HG02840 (cell line): ENCODE measurements around the gene SCN1B.

Experiments
- ATAC-seq: cut with Tn5 transposase; IDR thresholded peaks from one replicate; pipeline ENCODE4 v1.9.1; 2021; ENCODE audit warnings: mild to moderate bottlenecking, moderate library complexity, moderate number of reproducible peaks; ENCODE audit not compliant: unreplicated experiment, low FRiP score

Gene SCN1B

DNA sequence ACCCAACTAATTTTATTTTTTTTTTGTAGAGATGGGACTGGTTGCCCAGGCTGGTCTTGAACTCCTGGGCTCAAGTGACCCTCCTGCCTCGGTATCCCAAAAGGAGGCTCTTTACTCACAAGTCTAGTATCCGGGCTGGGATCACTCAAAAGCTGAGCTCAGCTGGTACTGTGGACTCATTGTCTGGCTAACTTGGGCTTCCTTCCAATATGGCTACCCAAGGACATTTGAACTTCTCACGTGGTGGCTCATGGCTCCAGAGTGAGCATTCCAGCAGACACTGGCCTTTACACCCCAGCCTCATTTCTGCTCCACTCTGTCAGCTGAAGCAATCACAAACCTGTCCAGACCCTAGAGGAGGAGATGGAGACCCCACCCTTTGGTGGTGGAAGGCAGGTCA is 40.2 kb downstream of the SCN1B start:
- ATAC-seq = no peak

DNA sequence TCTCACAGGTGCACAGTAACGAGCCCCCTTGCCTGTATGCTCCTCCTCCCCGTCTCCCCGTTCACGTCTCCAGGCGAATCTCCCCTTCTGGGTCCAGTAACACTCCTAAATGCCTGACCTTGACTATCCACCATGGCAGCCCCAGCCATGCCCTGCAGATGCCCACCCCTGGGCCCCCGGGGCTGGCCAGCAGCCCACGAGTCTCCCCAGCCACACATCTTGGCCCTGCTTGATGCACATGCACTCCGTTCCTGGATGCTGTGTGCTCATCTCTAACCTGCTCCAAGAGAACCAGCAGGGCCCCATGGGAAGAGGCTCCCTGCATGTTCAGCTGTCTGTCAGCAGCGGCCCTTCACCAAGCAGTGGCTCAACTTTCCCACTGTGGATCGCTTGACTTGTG is 43.2 kb downstream of the SCN1B start:
- no peak for ATAC-seq

DNA sequence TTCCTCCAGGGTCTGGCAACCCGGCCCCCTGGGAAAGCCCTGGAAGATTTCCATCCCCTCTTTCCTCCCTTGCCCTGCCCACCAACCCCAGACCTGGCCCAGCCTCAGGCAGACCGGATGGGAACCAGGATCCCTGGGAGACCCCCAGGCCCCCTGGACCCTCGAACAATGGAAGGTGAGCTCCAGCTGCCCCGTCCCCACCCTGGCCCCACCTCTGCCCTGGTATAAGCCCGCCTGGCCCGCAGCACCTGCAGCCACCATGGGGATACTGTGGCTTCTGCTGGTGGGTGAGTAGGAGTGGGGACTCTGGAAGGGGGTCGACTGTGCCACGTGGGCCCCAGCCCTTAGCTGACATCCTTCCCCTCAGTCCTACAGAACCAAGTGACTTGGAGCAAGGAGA is 43.7 kb downstream of the SCN1B start:
- ATAC-seq = no peak

DNA sequence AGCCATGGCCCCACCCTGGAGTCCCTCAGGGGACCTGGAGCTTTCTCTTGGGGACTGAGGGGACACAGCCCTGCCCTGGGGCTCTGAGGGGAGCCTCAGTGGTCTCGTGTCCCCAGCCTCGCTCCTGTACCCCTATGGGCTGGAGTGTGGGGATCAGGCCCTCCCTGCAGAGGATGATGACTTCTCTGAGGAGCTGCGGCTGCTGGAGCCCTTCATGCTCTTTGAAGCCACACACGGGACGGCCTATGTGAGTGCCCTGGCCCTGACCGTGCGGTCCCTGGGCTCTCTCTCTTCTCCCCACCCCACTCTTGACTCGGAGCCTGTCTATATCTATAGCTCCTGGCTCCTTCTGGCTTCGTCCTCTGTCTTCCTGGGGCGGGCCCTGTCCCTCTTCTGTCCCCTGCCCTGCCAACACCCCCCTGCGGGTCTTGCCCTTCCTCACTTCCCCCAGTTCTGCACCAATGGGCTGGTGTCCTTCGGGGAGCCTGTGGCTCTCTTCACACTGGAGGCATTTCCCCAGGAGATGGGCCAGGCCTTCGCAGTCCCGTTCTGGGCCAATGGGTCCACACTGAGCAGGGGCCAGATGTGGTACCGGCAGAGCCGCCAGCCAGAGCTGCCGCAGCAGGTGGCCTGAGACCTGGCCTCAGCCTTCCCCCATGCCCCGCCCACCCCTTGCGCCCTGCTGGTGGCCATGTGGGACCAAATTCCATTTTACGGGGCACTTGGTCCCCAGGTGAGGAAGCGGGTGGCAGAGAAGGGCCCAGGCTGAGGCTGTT is 44.3 kb downstream of the SCN1B start:
- ATAC-seq = no peak

DNA sequence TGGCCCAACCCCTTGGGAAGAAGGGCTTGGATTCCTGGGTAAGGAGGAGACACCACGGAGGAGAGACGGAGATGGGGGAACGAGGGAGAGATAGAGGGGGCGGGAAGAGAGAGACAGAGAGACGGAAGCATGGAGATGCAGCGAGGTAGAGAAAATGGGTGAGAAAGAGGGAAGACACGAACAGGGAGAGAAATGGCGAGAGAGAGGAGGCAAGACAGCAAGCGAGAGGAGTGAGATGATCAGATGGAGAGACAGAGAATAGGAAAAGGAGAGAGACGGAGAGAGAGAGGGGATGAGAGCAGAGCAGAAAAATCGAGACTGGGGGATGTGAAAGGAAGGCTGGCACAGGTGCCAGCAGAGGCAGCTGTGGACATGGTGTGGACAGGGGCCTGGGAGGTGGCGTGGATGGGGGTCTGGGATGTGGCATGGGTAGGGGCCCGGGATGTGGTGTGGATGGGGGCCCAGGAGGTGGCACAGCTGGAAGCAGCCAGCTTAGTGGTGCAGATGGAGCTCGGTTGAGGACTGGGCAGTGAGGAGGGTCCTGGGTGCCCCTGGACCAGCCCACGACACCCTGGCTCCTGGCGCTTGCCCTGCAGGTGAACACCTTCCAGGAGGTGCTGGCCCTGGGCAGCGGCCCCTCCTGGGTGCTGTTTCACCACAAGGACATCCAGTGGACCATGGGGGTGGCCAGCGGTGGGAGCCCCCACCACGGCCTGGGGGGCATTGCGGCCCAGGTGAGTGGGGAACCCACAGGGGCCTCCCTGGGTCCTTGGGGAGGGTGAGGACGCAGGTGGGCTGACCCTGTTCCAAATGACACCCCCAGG is 45.1 kb downstream of the SCN1B start:
- no peak for ATAC-seq

DNA sequence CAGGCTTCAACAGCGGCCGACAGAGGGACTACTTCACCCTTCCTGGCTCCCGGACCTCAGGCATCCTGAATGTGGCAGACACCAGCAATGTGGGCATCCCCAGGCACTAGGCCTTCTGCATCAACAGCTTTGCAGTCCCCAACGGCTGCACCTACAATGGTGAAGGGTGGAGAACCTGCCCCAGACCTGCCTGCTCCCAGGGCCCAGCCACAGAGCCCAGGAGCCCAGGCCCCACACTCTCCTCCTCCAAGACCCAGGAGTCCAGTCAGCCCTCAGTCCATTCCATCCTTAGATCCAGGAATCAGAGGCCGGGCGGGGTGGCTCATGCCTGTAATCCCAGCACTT is 45.7 kb downstream of the SCN1B start:
- no peak for ATAC-seq

DNA sequence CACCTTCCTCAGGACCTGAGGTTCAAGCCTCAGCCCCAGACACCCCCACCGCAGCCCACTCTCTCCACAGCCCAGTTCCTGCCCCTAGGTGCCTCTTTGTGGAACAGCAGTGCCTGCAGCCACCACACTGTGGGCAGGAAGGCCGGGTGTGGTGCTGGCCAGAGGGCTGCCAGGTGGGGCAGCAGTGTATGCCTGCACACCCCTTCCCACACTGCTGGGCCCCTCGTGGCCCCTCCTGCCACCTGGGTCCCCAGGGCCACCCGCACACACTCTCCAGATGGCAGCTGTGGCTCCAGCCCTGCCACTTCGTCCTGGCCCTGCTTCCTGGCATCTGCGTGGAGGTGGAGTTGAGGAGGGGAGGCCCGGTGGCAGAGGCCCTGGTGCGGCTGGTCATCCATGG is 46.4 kb downstream of the SCN1B start:
- no peak for ATAC-seq

DNA sequence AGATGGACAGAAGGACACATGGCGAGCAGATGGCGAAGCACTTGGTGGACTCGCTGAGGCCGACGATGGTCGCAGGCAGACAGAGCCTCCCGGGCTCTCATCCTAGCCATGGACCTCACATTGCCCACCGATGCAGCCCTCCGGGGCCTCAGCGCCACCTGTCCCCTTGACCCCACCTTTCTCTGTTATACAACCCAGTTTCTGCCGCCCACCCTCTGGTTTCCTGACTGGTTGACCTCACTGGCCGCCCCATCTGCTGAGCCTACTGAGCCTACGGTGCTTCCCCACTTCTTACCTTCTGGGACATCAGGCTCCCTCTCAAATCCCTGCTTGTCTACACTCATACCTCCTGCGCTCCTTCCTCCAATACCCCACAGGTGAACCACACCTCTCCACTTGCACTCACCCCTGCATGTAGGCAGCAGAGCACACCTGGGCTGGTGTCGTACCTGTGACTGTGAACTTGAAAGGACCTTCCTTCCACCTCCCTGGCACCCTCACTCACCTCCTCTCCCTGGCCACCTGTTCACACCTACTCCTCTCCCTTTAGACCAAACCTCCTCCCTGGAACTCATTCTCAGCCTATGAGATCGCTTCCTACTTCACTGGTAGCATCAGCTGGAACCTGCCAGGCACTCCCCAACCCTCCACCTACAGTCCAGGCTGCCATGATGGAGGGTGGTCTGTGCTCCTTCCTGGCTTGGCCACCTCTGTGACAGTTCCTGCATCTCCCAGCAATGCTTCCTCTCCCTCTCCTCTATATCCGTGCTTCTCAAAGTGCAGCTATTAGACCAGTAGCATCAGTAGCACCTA is 47.3 kb downstream of the SCN1B start:
- ATAC-seq = no peak

DNA sequence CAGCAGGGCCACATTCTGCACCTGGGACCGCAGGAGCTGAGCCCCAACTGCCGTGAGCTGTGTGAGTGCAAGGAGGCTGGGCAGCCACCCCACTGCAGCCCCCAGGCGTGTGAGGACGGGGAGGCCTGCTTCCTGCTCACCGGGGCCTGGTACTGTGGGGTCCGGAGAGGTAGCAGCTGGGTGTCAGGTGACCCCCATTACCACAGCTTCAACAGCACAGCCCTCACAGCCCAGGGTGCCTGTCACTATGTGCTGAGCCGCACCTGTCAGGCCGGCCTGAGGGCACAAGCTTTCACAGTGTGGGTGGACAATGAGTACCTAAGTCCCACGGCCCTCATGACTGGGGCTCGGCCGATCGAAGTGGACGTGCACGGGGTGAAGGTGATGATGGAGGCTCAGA is 49.6 kb downstream of the SCN1B start:
- ATAC-seq = no peak

DNA sequence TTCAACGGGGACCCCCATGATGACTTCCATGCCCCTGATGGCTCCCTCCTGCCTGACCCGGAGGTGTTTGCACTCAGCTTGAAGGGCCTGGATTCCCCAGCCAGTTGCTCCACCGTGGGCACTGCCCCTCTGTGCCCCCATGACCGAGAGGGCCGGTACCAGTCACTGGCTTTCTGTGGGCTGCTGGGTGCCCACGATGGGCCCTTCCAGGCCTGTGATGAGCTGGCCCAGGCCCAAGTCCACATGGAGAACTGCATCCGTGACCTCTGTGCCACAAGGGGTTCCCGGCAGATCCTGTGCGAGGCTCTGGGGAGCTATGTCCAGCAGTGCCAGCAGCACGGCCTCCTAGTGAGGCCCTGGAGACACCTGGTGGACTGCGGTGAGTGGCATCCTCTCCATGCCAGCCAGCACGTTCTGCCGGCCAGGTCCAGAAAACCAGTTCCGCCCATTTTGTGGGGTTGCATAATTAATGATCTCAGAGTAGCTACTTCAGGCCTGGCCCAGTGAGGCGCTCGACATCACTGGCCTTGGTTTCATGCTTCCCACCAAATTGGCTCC is 50.4 kb downstream of the SCN1B start:
- no peak for ATAC-seq

DNA sequence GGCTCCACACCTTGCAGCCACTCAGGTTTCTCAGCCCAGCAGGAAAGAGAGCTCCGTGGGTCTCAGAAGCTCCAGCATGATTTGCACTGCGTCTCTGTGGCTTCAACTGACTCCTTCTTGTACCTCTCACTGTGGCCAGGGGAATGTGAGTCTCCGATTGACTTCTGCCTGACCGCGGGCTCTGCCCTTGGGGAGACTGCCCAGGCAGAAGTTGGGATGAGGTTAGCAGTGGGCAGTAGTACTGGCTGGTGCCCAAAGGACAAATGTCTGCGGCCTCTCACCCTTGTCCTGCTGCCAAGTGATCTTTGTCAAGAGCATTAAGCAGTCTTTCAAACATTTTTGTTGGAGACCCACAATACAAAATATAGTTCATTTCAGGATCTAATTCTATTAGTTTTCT is 50.9 kb downstream of the SCN1B start:
- ATAC-seq = no peak

DNA sequence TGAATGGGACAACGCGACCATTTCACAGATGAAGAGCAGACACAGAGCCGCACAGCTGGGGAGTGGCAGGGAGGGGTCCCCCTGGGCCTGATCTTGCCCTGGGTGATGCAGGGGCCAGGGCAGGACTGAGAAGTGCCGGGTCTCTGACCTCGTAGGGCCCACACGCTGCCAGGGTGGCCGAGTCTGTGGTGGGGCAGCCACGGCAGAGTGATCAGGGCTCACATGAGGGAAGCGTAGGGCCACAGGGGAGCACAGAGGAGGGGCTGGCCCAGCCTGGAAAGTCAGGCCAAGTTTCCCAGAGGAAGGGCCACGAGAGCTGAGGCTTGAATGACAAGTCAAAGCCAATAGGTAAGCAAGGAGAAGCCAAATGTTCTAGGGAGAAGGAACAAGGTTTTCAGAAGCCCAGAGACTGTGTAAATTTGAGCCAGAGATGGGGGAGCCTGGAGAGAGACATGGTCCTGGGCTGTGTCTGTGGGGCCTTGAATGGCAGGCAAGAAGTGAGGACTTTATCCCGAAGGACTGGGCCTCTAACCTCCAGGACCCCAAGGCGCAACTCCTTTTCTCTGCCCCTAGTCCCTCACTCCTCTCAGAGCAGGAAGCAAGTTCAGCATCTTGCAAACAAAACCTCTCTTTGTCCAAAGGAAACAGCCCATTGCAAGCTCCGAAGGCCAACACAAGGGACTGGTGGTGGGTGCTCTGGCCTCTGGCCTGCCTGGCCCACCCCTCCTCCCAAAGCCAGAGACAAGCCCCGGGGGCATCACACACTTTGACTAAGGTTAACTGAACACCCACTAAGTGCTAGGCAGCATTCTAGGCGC is 53.6 kb downstream of the SCN1B start:
- ATAC-seq = no peak

DNA sequence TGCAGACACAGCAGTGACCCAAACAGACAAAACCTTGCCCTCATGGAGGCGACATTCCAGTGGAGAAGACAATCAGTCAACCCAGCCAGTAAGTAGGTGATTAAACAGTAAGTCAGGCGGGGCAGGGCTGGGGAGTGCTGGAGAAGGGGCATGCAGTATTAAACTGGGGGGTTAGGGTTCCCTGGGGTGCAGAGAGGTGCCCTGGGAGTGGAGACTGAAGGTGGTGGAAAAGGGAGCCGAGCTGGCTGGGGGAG is 54.2 kb downstream of the SCN1B start:
- ATAC-seq = no peak

DNA sequence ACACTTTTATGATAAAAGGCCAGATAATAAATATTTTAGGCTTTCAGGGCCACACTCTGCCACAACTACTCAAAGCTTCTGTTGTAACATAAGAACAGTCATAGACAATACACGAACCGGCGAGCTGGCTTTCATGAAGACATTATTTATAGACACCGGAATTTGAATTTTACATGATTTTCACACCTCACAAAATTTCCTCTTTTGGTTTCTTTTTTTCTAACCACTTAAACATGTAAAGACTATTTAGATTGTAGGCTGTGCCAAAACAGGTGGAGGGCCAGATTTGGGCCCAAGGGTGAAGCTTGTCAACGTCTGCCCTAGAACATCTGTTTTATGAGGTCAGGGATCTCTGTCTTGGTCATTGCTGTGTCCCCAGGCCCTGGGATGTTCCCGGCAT is 55.7 kb downstream of the SCN1B start:
- no peak for ATAC-seq

DNA sequence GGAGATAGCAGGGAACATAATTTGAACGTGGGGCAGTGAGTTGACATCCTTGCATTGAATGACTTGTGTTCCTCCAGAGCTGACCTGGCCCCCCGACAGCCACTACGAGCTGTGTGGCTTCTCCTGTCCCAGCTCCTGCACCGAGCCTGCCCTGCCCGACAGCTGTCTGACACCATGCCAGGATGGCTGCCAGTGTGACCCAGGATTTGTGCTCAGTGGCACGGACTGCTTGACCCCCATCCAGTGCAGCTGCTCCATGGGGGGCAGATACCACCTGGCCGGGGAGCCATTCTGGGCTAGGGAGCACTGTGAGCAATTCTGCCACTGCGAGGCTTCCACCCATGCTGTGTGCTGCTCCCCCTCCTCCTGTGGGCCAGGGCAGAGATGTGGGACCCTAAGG is 56.2 kb downstream of the SCN1B start:
- ATAC-seq = no peak

DNA sequence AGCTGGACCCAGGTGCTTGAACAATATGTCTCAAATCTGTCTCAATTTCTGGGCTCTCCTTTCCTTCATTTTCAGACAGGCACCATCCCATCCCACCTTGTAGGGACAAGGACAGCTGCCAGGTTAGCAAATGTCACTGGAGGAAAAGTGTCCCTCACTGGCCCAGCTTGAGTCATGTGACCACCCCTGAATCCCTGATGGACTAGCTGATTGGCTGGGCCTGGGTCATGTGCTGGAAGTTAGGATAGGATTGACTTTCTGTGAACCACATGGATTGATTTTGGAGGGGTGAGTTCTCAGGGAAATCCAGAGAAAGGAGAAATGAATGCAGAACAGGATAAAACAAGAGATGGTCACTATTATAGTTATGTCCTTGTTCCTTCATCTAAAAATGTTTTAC is 57.1 kb downstream of the SCN1B start:
- no peak for ATAC-seq

DNA sequence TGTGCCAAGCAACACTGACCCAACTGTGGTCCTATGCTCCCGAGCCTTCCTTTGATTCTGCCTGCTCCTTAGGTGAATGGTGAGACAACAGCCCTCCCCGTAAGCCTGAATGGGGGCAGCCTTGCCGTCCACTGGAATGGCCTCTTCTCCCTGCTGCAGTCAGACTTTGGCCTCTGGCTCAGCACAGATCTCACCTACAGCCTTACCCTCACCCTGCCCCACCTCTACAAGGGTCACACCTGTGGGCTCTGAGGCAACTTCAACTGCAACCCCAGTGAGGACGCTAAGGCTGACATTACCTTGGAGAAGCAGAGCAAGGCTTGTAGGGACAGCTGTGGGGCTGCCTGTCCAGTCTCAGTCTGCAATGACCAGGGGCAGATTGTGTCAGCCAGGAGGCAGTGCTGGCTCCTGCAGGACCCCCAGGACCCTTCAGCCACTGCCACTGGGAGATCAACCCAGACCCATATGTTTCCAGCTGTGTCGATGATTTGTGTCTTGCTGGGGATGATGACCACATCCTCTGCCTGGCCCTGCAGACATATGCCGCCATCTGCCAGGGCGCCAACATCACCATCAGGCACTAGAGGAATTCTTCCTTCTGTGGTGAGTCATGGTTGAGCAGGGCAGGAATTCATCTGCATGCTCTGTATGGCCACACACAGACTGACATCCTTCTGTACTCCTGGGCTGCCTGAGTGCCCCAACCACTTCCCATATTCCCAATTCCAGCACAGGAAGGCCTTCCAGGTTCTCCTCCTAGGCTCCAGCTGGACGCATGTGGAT is 58.1 kb downstream of the SCN1B start:
- no peak for ATAC-seq

DNA sequence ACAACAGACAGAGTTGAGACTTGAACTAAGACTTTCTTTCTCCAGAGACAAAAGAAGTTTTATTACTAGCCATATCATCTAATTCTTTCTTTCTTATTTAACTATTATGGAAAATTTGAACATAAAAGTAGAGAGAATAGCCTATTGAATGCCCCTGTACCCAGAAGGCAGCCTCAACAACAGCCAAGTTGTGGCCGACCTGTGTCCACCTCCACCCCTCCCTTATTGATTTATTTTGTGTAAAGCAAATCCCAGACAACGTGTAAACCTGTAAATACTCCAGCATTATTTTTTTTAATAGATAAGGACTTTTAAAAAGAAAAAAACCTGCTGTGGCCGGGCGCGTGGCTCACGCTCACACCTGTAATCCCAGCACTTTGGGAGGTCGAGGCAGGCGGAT is 59.3 kb downstream of the SCN1B start:
- no peak for ATAC-seq
